GM18502 (cell line): ENCODE data around the gene DAD1.

Experiments used
- ATAC-seq: cut with Tn5 transposase; IDR thresholded peaks from one replicate; pipeline ENCODE4 v1.9.1; 2021; ENCODE audit warnings: mild to moderate bottlenecking; ENCODE audit not compliant: unreplicated experiment, poor library complexity

DAD1 gene

GRCh38 chr14:22522466-22522957 lies 66.5 kb downstream of the DAD1 start:
- ATAC-seq: no peak

- ATAC-seq: no peak
These were observed 67.4 kb downstream of the DAD1 start for GRCh38 chr14:22521449-22522239.

- ATAC-seq: no peak
These were observed 68.2 kb downstream of the DAD1 start for GRCh38 chr14:22520796-22521195.

- ATAC-seq: no peak
These were observed 68.9 kb downstream of the DAD1 start for GRCh38 chr14:22519877-22520685.

- no peak for ATAC-seq
These were observed 71.0 kb downstream of the DAD1 start for GRCh38 chr14:22518073-22518472.

GRCh38 chr14:22517117-22517720 lies 71.8 kb downstream of the DAD1 start:
- ATAC-seq: no peak

GRCh38 chr14:22515929-22516328 lies 73.1 kb downstream of the DAD1 start:
- no peak for ATAC-seq
